Measurements from ENCODE around the gene CLHC1.

Gene CLHC1

DNA sequence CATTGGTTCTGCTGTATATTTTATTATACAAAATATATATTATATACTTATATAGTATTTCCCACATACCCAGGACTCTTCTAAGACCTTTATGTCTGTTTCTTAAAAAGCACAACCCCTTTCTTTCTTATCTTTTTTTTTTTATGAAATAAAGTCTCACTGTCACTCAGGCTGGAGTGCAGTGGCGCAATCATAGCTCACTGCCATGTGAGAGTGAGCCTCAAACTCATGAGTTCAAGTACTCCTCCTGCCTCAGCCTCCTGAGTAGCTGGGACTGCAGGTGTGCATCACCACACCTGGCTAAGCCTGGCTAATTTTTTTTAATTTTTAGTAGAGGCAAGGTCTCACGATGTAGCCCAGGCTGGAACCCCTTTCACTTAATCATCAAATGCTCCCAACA lies 72.3 kb downstream of the CLHC1 start:
- no peak for DNase-seq (ENCODE audit: low read depth)
- TF ChIP-seq, protein P1, sequence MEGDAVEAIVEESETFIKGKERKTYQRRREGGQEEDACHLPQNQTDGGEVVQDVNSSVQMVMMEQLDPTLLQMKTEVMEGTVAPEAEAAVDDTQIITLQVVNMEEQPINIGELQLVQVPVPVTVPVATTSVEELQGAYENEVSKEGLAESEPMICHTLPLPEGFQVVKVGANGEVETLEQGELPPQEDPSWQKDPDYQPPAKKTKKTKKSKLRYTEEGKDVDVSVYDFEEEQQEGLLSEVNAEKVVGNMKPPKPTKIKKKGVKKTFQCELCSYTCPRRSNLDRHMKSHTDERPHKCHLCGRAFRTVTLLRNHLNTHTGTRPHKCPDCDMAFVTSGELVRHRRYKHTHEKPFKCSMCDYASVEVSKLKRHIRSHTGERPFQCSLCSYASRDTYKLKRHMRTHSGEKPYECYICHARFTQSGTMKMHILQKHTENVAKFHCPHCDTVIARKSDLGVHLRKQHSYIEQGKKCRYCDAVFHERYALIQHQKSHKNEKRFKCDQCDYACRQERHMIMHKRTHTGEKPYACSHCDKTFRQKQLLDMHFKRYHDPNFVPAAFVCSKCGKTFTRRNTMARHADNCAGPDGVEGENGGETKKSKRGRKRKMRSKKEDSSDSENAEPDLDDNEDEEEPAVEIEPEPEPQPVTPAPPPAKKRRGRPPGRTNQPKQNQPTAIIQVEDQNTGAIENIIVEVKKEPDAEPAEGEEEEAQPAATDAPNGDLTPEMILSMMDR (IDR thresholded peaks at IDR 0.05; ENCODE audit: insufficient read depth, low read depth, low read length, missing control alignments), result no peak
- H3K4me3 ChIP-seq (ENCODE audit: low read length), result no peak overlapping the region

DNA sequence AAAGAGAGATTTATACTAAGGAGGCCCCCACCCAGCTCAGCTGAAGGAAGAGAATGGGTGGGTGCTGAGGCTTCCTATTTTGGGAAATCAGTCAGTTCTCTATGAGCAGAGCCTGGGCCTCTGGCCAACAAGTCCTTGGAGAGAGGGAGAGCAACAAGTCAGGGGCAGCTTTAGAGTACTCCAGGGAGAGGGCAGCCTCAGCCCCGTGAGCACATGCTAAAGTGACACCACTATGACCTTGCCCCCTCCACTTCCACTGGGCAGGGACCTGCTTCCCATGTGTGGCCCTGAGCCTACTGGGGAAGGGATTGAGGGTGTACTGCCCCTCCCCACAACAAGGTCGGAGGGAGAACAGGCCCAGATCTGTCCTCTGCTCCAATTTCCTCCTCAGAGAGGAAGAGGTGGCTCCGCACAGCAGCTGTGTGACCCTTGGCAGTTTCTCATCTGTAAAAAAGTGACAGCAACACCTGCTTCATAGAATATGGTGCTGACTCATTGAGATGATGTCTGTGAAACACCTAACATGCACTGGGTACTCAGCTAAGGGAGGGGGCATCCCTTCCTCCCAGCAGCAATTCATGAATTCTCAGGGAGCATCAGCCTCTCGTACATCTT lies 72.9 kb downstream of the CLHC1 start:
- TF ChIP-seq, protein P1 (IDR thresholded peaks at IDR 0.05; ENCODE audit: insufficient read depth, low read depth, low read length, missing control alignments), result no peak
- H3K4me3 ChIP-seq (ENCODE audit: low read length), result no peak overlapping the region
- peak; percentile 32 for DNase-seq (ENCODE audit: low read depth)

DNA sequence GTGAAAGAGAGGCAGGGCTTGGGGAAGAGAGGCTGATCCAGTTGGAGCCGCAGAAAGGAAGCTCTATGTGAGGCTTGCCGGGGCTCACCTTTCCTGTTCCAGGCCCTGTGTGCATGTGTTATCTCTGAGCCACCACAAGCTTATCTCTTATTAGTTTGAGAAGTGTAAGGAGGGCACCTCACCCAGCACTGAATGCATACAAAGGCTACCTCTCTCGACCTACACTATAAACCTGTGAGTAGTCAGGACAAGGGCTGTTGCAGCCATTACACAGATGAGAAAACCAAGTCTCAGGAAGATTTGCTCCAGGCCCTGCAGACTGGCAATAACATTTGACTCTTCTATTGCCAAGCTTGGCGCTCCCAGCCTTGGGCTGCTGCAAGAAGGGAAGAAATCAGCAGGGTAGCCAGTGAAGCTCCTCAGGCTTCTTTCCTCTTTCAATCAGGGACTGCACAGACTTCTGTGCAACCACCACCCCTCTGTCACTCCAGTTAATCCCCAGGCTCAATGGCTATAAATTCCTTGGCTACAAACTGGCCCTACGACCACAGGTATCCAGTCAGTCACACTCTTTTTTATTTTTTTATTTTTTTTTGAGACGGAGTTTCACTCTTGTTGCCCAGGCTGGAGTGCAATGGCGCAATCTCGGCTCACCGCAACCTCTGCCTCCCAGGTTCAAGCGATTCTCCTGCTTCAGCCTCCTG lies 73.8 kb downstream of the CLHC1 start:
- H3K4me3 ChIP-seq (ENCODE audit: low read length), result no peak overlapping the region
- TF ChIP-seq, protein P1 (IDR thresholded peaks at IDR 0.05; ENCODE audit: insufficient read depth, low read depth, low read length, missing control alignments), result no peak
- DNase-seq (ENCODE audit: low read depth), result no peak

DNA sequence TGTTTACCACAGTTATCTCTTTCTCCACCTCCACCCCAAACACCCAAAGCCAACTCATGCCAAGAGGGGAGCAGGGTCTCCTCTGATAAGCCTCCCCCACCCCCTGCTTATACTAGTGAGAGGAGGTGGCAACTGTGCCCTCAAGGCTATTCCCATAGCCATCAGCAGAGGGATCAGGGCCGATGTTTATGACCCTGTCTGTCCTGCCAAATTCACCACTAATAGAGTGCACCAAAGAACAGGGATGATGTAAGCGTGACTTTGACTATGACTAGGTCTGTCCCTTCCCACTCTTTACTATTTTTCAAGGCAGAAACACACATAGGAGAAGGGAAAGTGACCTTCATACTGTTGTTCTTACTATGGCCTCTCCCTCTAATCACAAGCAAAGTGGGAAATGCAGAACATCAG lies 74.6 kb downstream of the CLHC1 start:
- no peak overlapping the region for H3K4me3 ChIP-seq (ENCODE audit: low read length)
- TF ChIP-seq, protein P1 (IDR thresholded peaks at IDR 0.05; ENCODE audit: insufficient read depth, low read depth, low read length, missing control alignments), result no peak
- DNase-seq (ENCODE audit: low read depth), result peak; percentile 15

DNA sequence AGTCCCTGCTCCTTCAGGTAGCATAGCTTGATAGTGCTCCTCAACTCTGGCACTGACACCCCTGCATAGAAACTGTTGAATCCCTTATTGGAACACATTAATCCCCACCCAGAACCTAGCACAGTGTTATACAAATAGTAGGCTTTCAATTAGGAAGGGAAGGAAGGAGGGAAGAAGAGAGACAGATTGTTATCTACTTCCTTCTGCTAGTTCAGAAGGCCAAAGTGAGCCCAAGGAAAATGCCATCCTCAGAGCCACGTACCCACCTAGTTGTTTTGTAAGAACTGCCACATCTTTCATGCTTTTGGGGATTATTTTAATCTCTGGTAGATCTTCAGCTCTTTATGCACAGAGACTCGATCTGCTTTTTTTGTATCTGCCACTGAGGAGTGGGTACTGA lies 75.1 kb downstream of the CLHC1 start:
- no peak for DNase-seq (ENCODE audit: low read depth)
- TF ChIP-seq, protein P1 (IDR thresholded peaks at IDR 0.05; ENCODE audit: insufficient read depth, low read depth, low read length, missing control alignments), result no peak
- no peak overlapping the region for H3K4me3 ChIP-seq (ENCODE audit: low read length)

DNA sequence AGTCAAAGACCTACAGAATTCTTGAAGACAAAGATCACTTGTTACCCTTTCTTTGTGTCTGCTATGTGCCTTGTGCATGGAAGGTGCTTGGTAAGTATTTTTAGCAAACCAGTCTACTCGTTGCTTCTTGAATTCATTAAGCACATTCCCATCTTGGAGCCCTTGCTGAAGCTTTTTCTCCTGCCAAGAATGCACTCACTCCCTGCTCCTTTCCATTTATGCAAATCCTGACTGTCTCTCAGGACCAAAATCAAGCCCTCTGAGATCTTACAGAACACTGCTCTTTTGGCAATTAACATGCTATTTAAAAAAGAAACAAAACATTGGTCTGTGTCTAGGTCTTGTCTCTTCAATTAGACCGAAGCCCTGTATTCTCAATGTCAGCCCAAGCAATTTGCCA lies 75.8 kb downstream of the CLHC1 start:
- no peak overlapping the region for H3K4me3 ChIP-seq (ENCODE audit: low read length)
- TF ChIP-seq, protein P1 (IDR thresholded peaks at IDR 0.05; ENCODE audit: insufficient read depth, low read depth, low read length, missing control alignments), result no peak
- no peak for DNase-seq (ENCODE audit: low read depth)

All from epithelial cell of esophagus (primary cell).